Activated T-cell treated with anti-CD3 and anti-CD28 coated beads, Interleukin-2, amount 50 U/mL, for 72 hours (primary cell): ENCODE measurements around the gene TAF11L13. TPM values are rescaled to one million over a fixed set of nuclear protein-coding genes. Genes with fewer than 3 reads are reported as not detected.

ENCODE experiments used
- total RNA-seq, 2 donors: library from RNA; stranded (reverse); gene quantifications; one replicate each; pipeline ENCODE4 v1.2.3, GENCODE V29; 2022

Gene TAF11L13
- total RNA-seq, 2 donors from 2014 or later = not detected

Other genes starting within 250 kb of the TAF11L13 start
- gene TAF11L2, start 133.9 kb upstream of the TAF11L13 start, total RNA-seq = not detected
- gene TAF11L3, start 113.7 kb upstream of the TAF11L13 start, total RNA-seq = not detected
- gene TAF11L4, start 110.3 kb upstream of the TAF11L13 start, total RNA-seq = not detected
- gene TAF11L5, start 106.9 kb upstream of the TAF11L13 start, total RNA-seq = not detected
- not detected for gene TAF11L6, start 103.4 kb upstream of the TAF11L13 start, total RNA-seq
- not detected for gene TAF11L7, start 46.3 kb upstream of the TAF11L13 start, total RNA-seq
- not detected for gene TAF11L8, start 41.1 kb upstream of the TAF11L13 start, total RNA-seq
- gene TAF11L9, start 37.7 kb upstream of the TAF11L13 start, total RNA-seq = not detected
- gene TAF11L10, start 34.3 kb upstream of the TAF11L13 start, total RNA-seq = not detected
- not detected for gene TAF11L11, start 27.9 kb upstream of the TAF11L13 start, total RNA-seq
- gene TAF11L12, start 21.7 kb upstream of the TAF11L13 start, total RNA-seq = not detected
- gene TAF11L14, start 2.4 kb downstream of the TAF11L13 start, total RNA-seq = not detected